ENCODE measurements around the gene EPAS1. TPM values are rescaled to one million over a fixed set of nuclear protein-coding genes. Genes with fewer than 3 reads are reported as not detected.
A peak's percentile ranks its signal among the peaks of the same experiment; 100 is the strongest.

EPAS1 gene
- total RNA-seq, 1 donor: 132 TPM

GRCh38 chr2:46290078-46290477 is 7.1 kb upstream of the EPAS1 start:
- peak; percentile 72 for DNase-seq (ENCODE audit: low read depth)
- H3K4me3 ChIP-seq (ENCODE audit: low read depth, low read length): no peak overlapping the region
- TF ChIP-seq, protein P1, sequence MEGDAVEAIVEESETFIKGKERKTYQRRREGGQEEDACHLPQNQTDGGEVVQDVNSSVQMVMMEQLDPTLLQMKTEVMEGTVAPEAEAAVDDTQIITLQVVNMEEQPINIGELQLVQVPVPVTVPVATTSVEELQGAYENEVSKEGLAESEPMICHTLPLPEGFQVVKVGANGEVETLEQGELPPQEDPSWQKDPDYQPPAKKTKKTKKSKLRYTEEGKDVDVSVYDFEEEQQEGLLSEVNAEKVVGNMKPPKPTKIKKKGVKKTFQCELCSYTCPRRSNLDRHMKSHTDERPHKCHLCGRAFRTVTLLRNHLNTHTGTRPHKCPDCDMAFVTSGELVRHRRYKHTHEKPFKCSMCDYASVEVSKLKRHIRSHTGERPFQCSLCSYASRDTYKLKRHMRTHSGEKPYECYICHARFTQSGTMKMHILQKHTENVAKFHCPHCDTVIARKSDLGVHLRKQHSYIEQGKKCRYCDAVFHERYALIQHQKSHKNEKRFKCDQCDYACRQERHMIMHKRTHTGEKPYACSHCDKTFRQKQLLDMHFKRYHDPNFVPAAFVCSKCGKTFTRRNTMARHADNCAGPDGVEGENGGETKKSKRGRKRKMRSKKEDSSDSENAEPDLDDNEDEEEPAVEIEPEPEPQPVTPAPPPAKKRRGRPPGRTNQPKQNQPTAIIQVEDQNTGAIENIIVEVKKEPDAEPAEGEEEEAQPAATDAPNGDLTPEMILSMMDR (IDR thresholded peaks at IDR 0.05; ENCODE audit: insufficient read depth, low read depth, low read length): no peak

- no peak overlapping the region for H3K4me3 ChIP-seq (ENCODE audit: low read depth, low read length)
- no peak for DNase-seq (ENCODE audit: low read depth)
- TF ChIP-seq, protein P1 (IDR thresholded peaks at IDR 0.05; ENCODE audit: insufficient read depth, low read depth, low read length): no peak
Observed at GRCh38 chr2:46293466-46293865, 3.7 kb upstream of the EPAS1 start.

- H3K4me3 ChIP-seq (ENCODE audit: low read depth, low read length): no peak overlapping the region
- peak; percentile 61 for DNase-seq (ENCODE audit: low read depth)
- TF ChIP-seq, protein P1 (IDR thresholded peaks at IDR 0.05; ENCODE audit: insufficient read depth, low read depth, low read length): peak; percentile 61
Observed at GRCh38 chr2:46294176-46294836, 2.9 kb upstream of the EPAS1 start.

- TF ChIP-seq, protein P1 (IDR thresholded peaks at IDR 0.05; ENCODE audit: insufficient read depth, low read depth, low read length): no peak
- H3K4me3 ChIP-seq (ENCODE audit: low read depth, low read length): peak overlapping the region; percentile 62
- DNase-seq (ENCODE audit: low read depth): no peak
Observed at GRCh38 chr2:46296216-46296839, 879 bp upstream of the EPAS1 start.

DNA sequence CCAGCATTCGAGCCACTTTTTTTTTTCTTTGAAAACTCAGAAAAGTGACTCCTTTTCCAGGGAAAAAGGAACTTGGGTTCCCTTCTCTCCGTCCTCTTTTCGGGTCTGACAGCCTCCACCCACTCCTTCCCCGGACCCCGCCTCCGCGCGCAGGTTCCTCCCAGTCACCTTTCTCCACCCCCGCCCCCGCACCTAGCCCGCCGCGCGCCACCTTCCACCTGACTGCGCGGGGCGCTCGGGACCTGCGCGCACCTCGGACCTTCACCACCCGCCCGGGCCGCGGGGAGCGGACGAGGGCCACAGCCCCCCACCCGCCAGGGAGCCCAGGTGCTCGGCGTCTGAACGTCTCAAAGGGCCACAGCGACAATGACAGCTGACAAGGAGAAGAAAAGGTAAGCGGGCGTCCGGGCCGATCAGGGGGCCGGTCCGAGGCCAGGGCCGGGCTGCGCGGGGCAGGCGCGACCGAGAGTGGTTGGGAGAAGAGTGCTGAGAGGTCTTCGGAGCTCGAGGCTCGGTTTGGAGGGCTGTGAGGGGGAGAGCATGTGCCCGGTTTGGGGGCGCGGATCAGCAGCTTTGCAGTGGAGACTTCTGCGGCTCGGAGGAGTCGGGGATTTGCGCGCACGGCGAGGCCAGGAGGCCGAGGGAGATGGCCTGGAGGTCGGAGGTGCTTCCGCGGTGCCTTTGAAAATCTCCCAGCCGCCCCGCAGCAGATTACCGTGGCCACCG is 502 bp downstream of the EPAS1 start:
- no peak for DNase-seq (ENCODE audit: low read depth)
- TF ChIP-seq, protein P1 (IDR thresholded peaks at IDR 0.05; ENCODE audit: insufficient read depth, low read depth, low read length): no peak
- H3K4me3 ChIP-seq (ENCODE audit: low read depth, low read length): peak overlapping the region; percentile 98

DNA sequence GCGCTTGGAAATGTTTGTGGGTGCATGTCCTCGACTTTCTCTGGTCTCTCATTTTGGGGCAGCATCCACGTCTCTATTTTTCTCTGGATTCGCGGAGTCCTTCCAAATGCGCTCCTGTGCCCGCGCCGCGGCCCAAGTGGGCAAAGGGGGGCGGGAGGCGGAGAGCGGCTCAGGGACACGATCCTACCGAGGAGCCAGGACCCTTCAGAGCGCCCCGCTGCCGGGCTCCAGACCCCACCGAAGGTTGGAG is 990 bp downstream of the EPAS1 start:
- H3K4me3 ChIP-seq (ENCODE audit: low read depth, low read length): peak overlapping the region; percentile 98
- no peak for DNase-seq (ENCODE audit: low read depth)
- TF ChIP-seq, protein P1 (IDR thresholded peaks at IDR 0.05; ENCODE audit: insufficient read depth, low read depth, low read length): no peak

Measured in fibroblast of villous mesenchyme (primary cell).